NCI-H187 (cell line): Measurements from ENCODE around the gene PCSK9.
A peak's percentile ranks its signal among the peaks of the same experiment; 100 is the strongest.
"Not testable (repeated sequence)": the region's sequence is repeated elsewhere in the genome, so short reads cannot be mapped to it uniquely, and the experiment has no call there.

Source experiments
- DNase-seq, 2 experiments: peaks; one replicate each; lab custom pipeline; 2025; lab: John Stamatoyannopoulos, UW

PCSK9 gene

DNA sequence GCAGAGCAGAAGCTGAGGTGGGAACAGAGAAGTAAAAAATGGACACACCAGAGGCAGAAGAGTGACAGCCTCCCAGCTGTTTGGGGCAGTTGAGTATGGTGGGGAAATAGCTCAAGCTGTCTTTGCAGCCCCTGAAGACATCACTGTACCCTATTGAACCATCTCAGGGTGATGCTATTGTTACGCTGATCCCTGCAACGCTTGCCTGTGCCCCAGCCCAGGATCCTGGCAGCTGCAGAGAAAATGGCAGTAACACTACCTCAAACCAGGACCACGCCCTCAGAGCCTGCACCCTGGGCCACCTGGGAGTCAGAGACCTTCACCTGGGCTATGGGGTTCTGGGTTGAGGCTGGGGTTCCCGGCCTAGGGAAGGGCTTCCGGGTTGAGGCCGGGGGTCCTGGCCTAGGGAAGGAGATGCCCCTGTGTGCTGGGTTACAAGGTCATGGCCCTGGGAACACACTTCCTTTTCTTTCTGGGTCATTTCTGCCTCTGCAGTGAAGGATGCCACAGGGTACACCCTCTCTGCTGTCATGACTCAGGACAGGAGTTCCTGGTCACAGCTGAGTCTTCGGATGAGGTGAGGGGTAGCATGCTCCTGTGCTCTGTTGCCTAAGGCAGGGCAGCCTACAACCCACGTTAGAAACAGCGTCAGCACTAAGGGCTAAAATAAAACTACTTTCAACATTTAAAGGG, 29.0 kb upstream of the PCSK9 start:
- no peak for DNase-seq

DNA sequence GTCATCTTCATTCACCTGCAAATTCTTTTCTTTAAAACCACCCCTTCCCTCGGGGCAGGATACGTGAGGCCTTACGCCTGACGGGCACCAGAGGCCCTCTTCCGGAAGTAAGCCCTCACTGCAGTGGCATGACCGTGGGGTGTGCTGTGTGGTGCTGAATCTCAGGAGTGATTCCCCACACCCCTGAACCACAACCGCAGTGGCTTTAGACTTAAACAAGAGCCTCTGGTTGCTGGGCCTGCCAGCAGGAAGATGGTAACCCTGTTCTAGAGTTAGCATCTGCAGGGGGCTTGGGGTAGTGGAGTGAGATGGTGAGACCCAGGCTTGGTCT, 28.5 kb upstream of the PCSK9 start:
- DNase-seq, result no peak

DNA sequence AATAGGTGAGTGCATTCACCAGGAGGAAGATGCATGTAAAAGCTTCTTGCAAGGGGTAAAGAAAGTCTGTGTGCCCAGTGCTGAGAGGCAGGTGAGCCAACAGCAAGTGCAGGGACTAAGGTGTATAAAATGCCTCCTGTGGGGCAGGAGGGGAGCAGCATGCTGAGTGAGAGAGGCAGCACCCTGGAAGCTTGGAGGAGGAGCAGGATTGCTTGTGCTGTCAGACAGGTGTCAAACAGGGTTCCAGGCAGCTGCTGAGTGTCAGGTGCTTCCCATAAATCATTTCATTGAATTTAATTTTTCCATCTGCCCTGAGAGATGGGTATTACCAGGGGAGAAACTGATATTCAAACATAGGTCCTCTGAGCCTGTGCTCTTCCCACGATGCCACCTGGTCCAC, 26.7 kb upstream of the PCSK9 start:
- DNase-seq, result peak; percentile 50 to 64

DNA sequence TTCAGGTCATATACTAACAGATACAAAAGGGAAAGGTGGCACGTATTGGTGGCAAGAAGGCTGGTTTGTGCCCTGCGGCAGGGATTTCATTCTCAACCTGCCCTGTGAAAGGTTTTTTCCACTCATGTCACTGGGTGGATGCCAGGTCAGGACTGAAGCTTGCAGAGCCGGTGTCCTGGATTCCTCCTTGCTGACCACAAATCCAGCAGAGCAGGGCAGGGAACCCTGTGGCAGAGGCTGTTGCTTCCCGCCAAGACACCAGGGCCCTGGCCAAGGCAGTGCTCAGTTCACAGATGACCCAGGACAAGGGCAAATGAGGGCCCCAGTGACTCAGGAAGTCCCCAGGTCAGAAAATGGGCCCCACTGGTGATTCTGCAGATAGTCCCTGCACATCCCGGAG, 24.2 kb upstream of the PCSK9 start:
- DNase-seq, result no peak

DNA sequence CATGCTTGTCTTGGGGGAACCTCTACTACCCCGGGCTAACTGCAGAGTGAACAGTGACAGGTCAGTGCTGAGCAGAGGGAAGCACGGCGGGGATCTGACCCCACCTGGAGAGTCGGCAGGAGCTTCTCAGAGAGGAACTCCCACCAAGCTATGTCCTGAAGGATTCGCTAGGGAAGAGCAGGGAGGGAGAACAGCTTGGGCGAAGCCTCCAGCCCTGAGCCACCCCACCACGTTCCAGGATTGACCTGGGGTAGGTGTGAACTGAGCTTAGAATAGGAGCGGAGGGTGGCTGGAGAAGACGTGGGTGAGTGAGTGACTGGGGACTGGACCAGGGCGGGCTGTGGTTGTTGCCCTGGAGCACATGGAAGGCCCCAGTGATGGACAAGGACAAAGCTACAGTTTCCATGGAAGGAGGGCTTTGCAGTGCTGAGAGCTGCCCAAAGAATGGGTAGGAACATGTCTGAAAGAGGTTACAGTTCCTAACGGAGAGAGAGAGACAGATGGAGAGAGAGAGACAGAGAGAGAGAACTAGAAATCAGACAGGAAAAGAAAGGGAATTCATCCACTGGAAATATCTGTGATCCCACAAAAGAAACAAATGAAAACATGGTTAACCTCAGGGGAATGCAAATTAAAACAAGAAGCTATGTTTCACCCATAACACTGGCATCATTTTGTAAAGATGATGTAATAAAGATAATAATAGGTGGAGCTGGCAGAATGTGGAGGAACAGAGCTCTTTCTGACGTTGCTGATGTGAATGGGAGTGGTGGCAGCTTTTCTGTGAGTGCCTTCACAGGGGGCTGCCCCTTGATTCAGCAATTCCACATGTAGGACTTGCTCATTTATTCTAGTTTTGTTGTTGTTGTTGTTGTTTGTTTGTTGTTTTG, 23.4 kb upstream of the PCSK9 start:
- DNase-seq, result no peak

DNA sequence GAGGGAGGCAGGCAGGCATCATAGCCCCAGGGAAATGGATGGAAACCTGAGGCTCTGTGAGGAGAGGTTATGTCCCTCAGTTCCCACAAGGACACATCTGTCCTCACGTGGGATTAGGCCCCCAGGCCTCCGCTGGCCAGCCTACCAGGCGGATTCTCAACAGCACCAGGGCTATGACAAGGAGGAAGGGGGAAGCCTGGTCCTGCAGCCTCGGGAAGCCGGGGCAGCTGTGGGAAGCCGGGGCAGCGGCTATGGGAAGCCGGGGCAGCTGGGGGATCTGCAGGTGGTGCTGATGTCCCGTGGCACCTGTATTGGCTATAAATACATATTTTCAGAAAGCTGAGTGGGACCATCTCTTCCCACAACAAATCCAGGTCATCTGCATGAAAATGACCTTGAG, 21.0 kb upstream of the PCSK9 start:
- no peak for DNase-seq

DNA sequence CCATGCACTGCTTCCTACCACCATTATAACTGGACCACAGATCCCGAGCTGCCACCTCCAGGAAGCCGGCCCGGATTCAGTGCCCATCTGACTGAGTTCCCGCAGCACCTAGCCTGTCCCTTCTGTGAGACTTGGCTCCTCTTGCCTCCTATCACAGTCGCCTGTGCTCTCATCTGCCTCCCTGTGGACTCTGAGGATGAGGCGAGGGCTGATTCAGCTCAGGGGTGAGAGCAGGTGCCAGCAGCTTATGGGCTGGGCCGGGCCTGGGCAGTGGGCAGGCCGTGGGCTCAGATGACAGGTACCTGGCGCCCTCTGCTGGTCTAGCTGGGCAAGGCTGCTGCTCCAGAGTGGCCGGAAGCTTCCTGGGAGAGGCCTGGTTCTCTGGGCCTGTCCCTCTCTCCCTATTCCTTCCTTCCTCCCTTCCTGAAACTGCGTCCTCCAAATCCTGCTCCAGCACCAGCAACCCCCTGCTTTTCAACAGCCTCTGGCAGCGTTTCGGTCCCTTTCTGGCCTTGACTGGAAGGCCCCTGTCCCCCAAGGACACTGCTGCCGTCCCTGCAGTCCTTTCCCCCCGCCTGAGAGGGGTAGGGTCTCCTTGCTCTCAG, 17.3 kb upstream of the PCSK9 start:
- peak; percentile 46 to 91 for DNase-seq

DNA sequence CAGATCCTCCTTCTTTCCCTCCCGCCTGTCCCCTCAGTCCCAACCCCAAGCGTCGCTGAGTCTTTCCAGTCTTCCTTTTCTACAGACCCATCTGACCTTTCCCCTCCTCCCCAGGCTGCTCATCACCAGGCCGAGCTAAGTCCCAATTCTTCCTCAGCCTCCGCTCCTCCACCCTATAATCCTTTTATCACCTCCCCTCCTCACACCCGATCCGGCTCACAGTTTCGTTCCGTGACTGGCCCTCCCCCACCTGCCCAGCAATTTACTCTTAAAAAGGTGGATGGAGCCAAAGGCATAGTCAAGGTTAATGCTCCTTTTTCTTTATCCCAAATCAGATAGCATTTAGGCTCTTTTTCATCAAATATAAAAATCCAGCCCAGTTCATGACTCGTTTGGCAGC, 15.2 kb upstream of the PCSK9 start:
- DNase-seq, result not testable (repeated sequence)

DNA sequence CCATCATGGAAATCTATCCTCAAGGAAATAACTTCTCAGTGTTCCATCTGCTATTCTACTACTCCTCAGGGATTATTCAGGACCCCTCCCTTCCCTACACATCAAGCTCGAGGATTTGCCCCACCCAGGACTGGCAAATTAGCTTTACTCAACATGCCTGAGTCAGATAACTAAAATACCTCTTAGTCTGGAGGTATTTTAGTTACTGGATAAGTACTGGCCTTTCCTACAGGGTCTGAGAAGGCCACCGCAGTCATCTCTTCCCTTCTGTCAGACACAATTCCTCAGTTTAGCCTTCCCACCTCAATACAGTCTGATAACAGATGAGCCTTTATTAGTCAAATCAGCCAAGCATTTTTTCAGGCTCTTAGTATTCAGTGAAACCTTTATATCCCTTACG, 12.7 kb upstream of the PCSK9 start:
- not testable (repeated sequence) for DNase-seq

DNA sequence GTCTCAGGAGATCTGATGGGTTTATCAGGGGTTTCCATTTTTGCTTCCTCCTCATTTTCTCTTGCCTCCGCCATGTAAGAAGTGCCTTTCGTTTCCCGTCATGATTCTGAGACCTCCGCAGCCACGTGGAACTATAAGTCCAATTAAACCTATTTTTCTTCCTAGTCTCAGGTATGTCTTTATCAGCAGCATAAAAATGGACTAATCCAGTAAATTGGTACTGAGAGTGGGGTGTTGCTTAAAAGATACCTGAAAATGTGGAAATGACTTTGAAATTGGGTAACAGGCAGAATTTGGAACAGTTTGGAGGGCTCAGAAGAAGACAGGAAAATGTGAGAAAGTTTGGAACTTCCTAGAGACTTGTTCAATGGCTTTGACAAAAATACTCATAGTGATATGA, 8.2 kb upstream of the PCSK9 start:
- not testable (repeated sequence) for DNase-seq

DNA sequence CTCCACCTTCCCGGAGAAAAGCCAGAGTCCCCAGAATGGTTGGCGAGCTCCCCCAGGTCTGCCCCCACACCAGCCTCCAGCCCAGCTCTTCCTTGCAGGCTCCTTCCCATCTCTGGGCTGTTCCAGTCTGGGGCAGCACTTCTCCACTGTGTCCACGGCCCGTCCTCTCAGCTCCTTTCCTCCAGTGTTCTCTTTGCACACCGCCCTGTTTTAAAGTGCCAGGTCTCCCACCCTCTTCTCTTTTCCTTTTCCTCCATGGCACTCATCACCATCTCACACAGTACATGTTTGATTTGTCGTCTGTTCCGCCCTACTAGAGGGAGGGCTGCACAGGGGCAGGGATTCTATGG, 6.1 kb upstream of the PCSK9 start:
- no peak for DNase-seq

DNA sequence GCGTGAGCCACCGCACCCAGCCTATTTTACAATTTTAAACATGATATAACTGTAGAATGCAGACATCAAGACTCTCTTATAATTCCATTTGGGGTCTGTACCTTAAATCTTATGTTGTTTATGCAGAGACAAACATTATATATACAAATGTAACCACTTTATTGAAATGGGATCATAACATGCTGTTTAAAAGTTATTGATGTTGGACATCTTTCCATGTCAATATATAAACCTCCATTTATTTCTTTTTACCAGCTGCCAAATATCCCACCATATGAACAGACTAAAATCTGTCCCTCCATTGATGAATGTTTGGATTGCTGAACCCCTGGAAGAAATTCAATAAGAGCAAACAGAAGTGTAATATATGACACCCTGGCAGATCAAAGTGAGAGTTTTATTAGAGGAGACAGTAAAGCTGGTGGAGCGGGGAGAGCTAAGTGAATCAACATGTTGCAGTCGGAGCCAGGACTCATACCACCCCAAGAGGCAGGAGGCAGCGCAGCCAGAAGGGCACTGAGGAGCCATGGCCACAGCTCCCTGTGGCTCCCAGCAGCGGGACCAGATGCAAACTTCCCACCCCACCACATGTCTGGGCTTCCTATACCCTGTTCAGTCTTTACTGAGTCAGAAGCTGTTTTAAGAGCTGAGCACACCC, 4.7 kb upstream of the PCSK9 start:
- DNase-seq, result no peak

DNA sequence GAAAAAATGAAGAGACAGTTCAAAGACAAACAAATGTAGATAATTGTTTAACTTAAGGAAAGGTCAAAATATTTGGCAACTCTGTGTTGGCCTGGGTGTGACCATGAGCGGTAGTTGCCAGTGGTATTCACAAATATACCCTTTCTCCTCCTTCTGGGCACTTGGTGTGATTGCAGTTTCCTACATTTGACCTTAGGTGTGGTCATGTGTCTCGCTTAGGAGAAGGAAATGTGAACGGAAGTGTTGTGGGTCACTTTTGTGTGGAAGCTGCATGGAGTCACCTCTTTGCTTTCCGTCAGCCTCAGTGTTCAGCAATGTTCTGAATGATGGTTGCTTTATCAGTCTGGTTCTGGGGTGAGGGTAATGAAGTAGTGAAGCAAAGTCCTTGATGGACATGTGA, 3.4 kb upstream of the PCSK9 start:
- no peak for DNase-seq

DNA sequence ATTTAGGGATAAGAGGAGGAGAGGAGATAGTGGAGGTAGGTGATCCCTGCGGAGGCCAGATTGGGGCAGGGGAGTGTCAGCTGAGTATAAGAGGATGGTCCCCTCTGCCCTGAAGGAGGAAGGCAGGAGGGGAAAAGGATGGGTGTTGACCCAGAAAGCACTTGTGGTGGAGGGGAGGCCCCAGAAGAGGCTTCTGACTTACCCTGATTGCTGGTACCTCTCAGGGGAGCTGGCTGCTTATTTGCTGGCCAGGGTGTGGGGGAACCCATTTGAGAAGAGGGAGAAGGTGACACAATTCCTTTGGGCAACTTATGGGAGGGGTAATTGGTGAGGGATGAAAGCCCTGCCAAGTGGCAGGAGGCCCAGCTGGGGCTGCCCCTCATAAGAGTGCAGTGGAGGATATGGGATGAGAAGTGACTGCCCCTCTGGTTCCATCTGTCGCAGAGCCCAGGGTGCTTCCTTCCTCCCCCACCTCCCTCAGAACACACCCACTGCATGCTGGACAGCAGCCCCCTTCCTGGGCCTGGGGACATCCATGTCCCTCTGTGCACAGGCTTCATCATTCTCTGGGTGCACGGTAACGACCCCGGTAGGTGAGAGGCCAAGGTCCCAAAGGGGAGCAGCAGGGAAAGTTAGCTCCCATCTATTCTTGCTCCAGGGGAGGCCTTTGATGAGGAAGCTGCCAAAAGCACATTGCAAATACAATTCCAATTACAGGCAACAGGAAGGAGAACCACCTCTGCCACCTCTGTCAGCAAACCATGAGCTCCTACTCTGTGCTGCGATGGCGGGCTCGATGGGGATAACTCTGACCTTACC, 1.4 kb upstream of the PCSK9 start:
- no peak for DNase-seq

DNA sequence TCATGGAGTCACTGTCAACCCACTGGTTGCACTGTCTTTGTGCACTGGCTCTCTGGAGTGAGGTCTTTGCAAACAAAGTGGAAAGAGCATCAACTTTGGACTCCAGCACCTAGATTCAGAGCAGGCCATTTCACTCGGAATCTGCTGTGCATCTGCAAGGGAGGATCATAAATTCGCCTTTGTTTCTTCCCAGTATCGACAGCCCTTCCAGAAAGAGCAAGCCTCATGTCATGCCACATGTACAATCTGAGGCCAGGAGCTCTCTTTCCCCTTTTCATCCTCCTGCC, 853 bp upstream of the PCSK9 start:
- DNase-seq, result no peak

DNA sequence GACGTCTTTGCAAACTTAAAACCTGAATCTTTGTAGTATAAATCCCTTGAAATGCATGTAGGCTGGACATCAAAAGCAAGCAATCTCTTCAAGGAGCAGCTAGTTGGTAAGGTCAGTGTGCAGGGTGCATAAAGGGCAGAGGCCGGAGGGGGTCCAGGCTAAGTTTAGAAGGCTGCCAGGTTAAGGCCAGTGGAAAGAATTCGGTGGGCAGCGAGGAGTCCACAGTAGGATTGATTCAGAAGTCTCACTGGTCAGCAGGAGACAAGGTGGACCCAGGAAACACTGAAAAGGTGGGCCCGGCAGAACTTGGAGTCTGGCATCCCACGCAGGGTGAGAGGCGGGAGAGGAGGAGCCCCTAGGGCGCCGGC, 390 bp upstream of the PCSK9 start:
- no peak for DNase-seq

DNA sequence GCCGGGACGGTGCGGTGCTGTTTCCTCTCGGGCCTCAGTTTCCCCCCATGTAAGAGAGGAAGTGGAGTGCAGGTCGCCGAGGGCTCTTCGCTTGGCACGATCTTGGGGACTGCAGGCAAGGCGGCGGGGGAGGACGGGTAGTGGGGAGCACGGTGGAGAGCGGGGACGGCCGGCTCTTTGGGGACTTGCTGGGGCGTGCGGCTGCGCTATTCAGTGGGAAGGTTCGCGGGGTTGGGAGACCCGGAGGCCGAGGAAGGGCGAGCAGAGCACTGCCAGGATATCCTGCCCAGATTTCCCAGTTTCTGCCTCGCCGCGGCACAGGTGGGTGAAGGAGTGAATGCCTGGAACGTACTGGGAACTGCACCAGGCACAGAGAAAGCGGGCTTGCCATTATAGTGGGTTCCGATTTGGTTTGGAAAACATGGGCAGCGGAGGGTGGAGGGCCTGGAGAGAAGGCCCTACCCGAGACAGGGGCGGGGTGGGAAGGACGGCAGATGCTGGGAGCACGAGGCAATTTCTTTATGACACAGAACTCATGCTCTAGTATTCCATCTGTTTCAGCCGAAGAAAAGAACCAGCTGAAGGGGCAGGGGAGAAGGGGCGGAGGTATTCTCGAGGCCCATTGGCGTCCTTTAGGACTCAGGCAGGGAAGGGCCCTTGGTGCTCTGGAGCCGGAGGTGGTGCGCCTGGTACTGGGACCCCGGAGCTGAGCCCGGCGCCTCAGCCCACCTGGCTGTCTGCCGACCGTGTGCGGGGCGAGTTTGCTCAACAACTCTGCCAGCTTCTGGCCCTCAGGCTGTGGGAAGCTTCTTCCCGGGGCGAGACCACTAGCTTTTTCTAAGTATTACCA, 960 bp downstream of the PCSK9 start:
- DNase-seq, result no peak

DNA sequence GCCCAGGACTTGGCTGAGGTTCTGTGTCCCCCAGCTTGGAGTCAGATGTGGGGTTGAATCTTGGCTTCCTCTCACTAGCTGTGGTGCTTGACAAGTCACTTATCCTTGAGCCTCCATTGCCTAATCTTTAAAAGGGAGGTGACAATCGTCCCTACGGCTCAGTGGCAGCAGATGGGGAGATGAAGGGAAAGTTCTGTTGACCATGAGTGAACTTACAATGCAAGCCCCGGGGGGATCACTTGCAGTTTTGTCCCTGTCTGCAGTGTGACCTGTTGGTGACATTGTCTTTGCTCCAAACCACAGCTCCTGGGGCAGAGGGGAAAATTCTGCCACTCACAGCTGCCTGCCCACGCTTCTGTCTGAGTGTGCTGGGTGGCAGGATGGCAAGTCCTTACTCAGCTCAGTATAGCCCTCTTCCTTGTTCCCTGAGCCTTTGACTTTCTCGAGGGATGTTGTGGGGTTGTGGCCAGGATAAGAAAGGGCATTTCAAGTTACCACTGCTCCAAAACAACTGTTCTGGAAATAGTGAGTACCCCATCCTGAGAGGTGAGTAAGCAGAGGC, 1.7 kb downstream of the PCSK9 start:
- no peak for DNase-seq

DNA sequence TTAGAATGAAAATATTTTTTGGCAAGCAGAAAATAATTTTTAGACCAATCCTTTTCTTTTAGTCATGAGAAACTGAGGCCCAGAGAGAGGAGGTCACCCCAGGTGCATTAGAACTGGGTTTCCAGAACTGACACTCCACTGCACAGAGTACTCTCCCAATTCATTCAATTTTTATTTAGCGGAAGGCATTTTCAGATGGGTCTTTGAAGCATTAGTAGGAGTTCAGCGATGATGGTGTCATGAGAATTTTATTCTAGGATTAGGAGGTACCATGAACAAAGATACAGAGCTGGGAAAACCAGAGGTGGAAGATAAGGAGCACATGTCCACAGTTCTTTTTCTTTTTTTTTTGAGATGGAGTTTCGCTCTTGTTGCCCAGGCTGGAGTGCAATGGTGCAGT, 2.3 kb downstream of the PCSK9 start:
- no peak for DNase-seq

DNA sequence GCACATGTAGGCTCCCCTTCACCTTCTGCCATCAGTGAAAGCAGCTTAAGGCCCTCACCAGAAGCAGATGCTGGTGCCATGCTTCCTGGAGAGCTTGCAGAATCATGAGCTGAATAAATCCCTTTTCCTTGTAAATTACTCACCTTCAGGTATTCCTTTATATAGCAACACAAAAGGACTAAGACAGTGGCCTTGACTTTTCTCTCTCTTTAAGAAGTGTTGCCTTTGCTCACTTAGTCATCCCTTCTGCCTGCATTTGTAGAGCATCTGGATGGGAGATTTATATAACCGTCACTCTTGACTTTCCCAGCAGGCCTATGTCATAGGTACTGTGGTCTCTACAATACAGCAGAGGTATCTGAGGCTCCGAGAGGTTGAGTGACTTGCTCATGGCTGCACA, 3.7 kb downstream of the PCSK9 start:
- DNase-seq, result no peak

DNA sequence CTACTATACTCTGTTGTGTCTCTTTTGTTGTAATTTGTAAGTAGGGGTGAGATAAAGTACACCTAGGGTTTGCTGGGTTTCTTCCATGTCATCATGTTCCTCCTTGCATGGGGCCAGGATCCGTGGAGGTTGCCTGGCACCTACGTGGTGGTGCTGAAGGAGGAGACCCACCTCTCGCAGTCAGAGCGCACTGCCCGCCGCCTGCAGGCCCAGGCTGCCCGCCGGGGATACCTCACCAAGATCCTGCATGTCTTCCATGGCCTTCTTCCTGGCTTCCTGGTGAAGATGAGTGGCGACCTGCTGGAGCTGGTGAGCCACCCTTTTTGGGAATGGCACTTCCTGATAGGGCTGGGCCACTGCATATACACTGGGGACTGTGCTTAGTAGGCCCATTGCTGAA, 4.4 kb downstream of the PCSK9 start:
- no peak for DNase-seq
